HG03571 (cell line): Measurements from ENCODE around the gene EZH2.

Experiments
- ATAC-seq: cut with Tn5 transposase; IDR thresholded peaks from one replicate; pipeline ENCODE4 v1.9.1; 2021; ENCODE audit not compliant: unreplicated experiment

Gene EZH2

GRCh38 chr7:148811892-148812291 is 72.2 kb downstream of the EZH2 start:
- ATAC-seq: no peak

GRCh38 chr7:148809856-148810255 is 74.2 kb downstream of the EZH2 start:
- no peak for ATAC-seq

- ATAC-seq: no peak
Observed at GRCh38 chr7:148807436-148807835, 76.7 kb downstream of the EZH2 start.

GRCh38 chr7:148806187-148806586 is 77.9 kb downstream of the EZH2 start:
- no peak for ATAC-seq

- ATAC-seq: no peak
Observed at GRCh38 chr7:148804343-148805235, 79.5 kb downstream of the EZH2 start.

- no peak for ATAC-seq
Observed at GRCh38 chr7:148803094-148803493, 81.0 kb downstream of the EZH2 start.

GRCh38 chr7:148802101-148802493 is 82.0 kb downstream of the EZH2 start:
- ATAC-seq: no peak

- ATAC-seq: no peak
Observed at GRCh38 chr7:148800677-148801076, 83.4 kb downstream of the EZH2 start.

GRCh38 chr7:148799893-148800555 is 84.1 kb downstream of the EZH2 start:
- no peak for ATAC-seq

- ATAC-seq: no peak
Observed at GRCh38 chr7:148796841-148797240, 87.2 kb downstream of the EZH2 start.

GRCh38 chr7:148794476-148794875 is 89.6 kb downstream of the EZH2 start:
- no peak for ATAC-seq

GRCh38 chr7:148793590-148793989 is 90.5 kb downstream of the EZH2 start:
- ATAC-seq: no peak

GRCh38 chr7:148791546-148791945 is 92.5 kb downstream of the EZH2 start:
- no peak for ATAC-seq

GRCh38 chr7:148790850-148791249 is 93.2 kb downstream of the EZH2 start:
- no peak for ATAC-seq

- ATAC-seq: no peak
Observed at GRCh38 chr7:148790131-148790726, 93.9 kb downstream of the EZH2 start.

GRCh38 chr7:148789220-148789619 is 94.9 kb downstream of the EZH2 start:
- ATAC-seq: no peak

- no peak for ATAC-seq
Observed at GRCh38 chr7:148787571-148788295, 96.4 kb downstream of the EZH2 start.

- ATAC-seq: no peak
Observed at GRCh38 chr7:148783801-148784527, 100.1 kb downstream of the EZH2 start.

GRCh38 chr7:148782757-148783456 is 101.2 kb downstream of the EZH2 start:
- ATAC-seq: no peak

GRCh38 chr7:148774471-148774870 is 109.6 kb downstream of the EZH2 start:
- no peak for ATAC-seq
